Heart left ventricle (tissue), 16 donors: Measurements from ENCODE around the gene PARP9. TPM values are rescaled to one million over a fixed set of nuclear protein-coding genes. Genes with fewer than 3 reads are reported as not detected.
A peak's percentile ranks its signal among the peaks of the same experiment; 100 is the strongest.

Experiments used
- ATAC-seq, 4 donors: fragments of 200-7000 bp; cut with Tn5 transposase; one replicate each; pipeline ENCODE4 v1.9.1; 2020 to 2022; ENCODE audit warnings: moderate library complexity in 4 of 4, mild to moderate bottlenecking in 3 of 4, moderate number of reproducible peaks in 1 of 4
- DNase-seq, 5 donors: peaks; one replicate each; pipeline ENCODE4 v3.0.0-alpha.2; 2020
- H3K27ac ChIP-seq, 12 donors: fragments of 200-600 bp; sonication (generic) in 4 of 12; one replicate each; pipeline versions ENCODE4 v1.5.0 to v1.8.0; 2016 to 2022; ENCODE audit warnings: mild to moderate bottlenecking in 2 of 12
- H3K27me3 ChIP-seq, 9 donors: fragments of 200-600 bp; sonication (generic) in 2 of 9; one replicate each; pipeline versions ENCODE4 v1.5.1 to v1.8.0; 2016 to 2022; ENCODE audit warnings: mild to moderate bottlenecking in 3 of 9
- H3K36me3 ChIP-seq, 9 donors: fragments of 200-600 bp; sonication (generic) in 2 of 9; one replicate each; pipeline versions ENCODE4 v1.5.0 to v1.8.0; 2018 to 2022; ENCODE audit warnings: mild to moderate bottlenecking in 2 of 9
- H3K4me1 ChIP-seq, 12 donors: fragments of 200-600 bp; sonication (generic) in 4 of 12; one replicate each; pipeline versions ENCODE4 v1.5.0 to v1.8.0; 2016 to 2022; ENCODE audit warnings: mild to moderate bottlenecking in 3 of 12
- H3K4me3 ChIP-seq, 12 donors: fragments of 200-600 bp; sonication (generic) in 4 of 12; one replicate each; pipeline versions ENCODE4 v1.5.0 to v1.8.0; 2017 to 2022; ENCODE audit warnings: mild to moderate bottlenecking in 9 of 12, moderate library complexity in 4 of 12
- H3K9me3 ChIP-seq, 12 donors: fragments of 200-600 bp; sonication (generic) in 4 of 12; one replicate each; pipeline versions ENCODE4 v1.5.0 to v1.8.0; 2016 to 2022; ENCODE audit warnings: mild to moderate bottlenecking in 1 of 12
- CTCF ChIP-seq, 12 donors: fragments of 200-600 bp; sonication (generic) in 4 of 12; IDR thresholded peaks; one replicate each; pipeline versions ENCODE4 v1.5.0 to v1.8.0; 2018 to 2022; ENCODE audit warnings: antibody characterized with exemption in 12 of 12, mild to moderate bottlenecking in 5 of 12
- POLR2A ChIP-seq, 2 donors: fragments of 450-650 bp; IDR thresholded peaks; one replicate each; pipeline ENCODE4 v1.6.1; 2017; ENCODE audit warnings: antibody characterized with exemption in 2 of 2, mild to moderate bottlenecking in 2 of 2, moderate library complexity in 2 of 2
- WGBS, 4 donors: extraction: QIAGEN DNeasy Blood & Tissue Kit in 2 of 4; methylation state at CpG; one replicate each; pipeline versions ENCODE4 v1.1.5 to v1.1.7; 2013 to 2018; 5-methylcytosine and 5-hydroxymethylcytosine counted together
- intact Hi-C, 10 donors: fragments of 100-400 bp; cut with DNase I; formaldehyde crosslinking; loops; one replicate each; pipeline versions ENCODE4 v1.11.1 to v1.14.2; 2022
- polyA plus RNA-seq, 2 donors: library from polyadenylated mRNA; stranded (reverse); fragments of 200-250 nt; gene quantifications; one replicate each; pipeline ENCODE4 v1.2.3, GENCODE V29; 2013
- total RNA-seq, 9 donors: library from RNA; depleted of rRNA in 2 of 9; stranded (reverse); fragments of >200 nt in 2 of 9; fragmentation: NEBNext Ultra II Directional in 3 of 9; extraction: Animal tissue kit (Norgen Biotek cat#: 25700) in 3 of 9; gene quantifications; one replicate each; pipeline versions ENCODE4 v1.1.0 to v1.2.4, GENCODE V29; 2016 to 2023
- donor health status: ischemic (EF 13 %, LVEDD 7.1; RV severe dilation, severe dysfunction).
- donor health status: healthy with polysubstance abuse.
- donor health status: DM: no; HTN: yes; CAD: no.
- donor health status: DM: no; HTN: no; CAD: no.
- donor health status: ischemic (EF 25% LVEDD 6.9; RV normal size, moderate dysfunction).
- donor health status: ischemic (EF 25% LVEDD 5.7; RV mildly dilated, moderate dysfunction).
- donor health status: healthy.
- donor health status: DM: yes; HTN: yes; CAD: no.
- donor health status: ischemic (EF 35%, LVEDD 5.7; RV mildly dilated, moderate dysfunction).
- donor health status: nonischemic (EF 11% LVEDD 7.7; RV severe dilation, severe dysfunction).
- donor health status: DM: yes; HTN: yes; CAD: no.
- donor health status: PGD.
- donor health status: ischemic (EF 29% LVEDD 5.4; RV normal size, mild dysfunction).
- donor health status: nonischemic (EF 23%, LVEDD 6.1; RV moderate dilation, normal function).

Gene PARP9
- total and polyA plus RNA-seq, 11 donors: 8.2 to 73.0 (median 14.9) TPM

GRCh38 chr3:122608916-122609315, 44.8 kb upstream of the PARP9 start:
- DNase-seq: no peak
- intact Hi-C loops: no loop called here
- Histone ChIP-seq H3K27ac (peak overlapping the region in 1 of 12 donors; percentile 69), H3K9me3 (no peaks in the 10 kb centered on the region), H3K36me3 (no peaks in the 10 kb centered on the region), H3K4me3 (no peak overlapping the region), H3K4me1 (peaks cover 0 to 14% (median 0%) of the 10 kb centered on the region in 12 donors), H3K27me3 (no peaks in the 10 kb centered on the region)
- TF ChIP-seq POLR2A (IDR thresholded peaks at IDR 0.05) (no peak), CTCF (IDR thresholded peaks at IDR 0.05) (no peak)
- ATAC-seq: no peak
- 92 to 99% (median 93%) methylated on average over 1 of the region's 1 CpG for WGBS, 4 donors

- no peak for TF ChIP-seq CTCF (IDR thresholded peaks at IDR 0.05)
- no peak for TF ChIP-seq POLR2A (IDR thresholded peaks at IDR 0.05)
- DNase-seq (no peak), ATAC-seq (no peak)
- intact Hi-C loops: no loop called here
- Histone ChIP-seq H3K4me1 (peaks cover 0 to 14% (median 0%) of the 10 kb centered on the region in 12 donors), H3K9me3 (no peaks in the 10 kb centered on the region), H3K36me3 (no peaks in the 10 kb centered on the region), H3K27me3 (no peaks in the 10 kb centered on the region), H3K4me3 (no peak overlapping the region), H3K27ac (no peak overlapping the region)
- WGBS, 4 donors: 45 to 61% (median 51%) methylated on average over 4 of the region's 4 CpGs
These were observed 42.2 kb upstream of the PARP9 start for GRCh38 chr3:122606330-122606729.

- no peaks in the 10 kb centered on the region for H3K9me3 ChIP-seq
- no peaks in the 10 kb centered on the region for H3K4me1 ChIP-seq
- WGBS, 4 donors: 81 to 87% (median 83%) methylated on average over 2 of the region's 2 CpGs
- no peak overlapping the region for H3K27ac ChIP-seq
- H3K27me3 ChIP-seq: no peaks in the 10 kb centered on the region
- intact Hi-C loops: no loop called here
- TF ChIP-seq CTCF (IDR thresholded peaks at IDR 0.05): no peak
- TF ChIP-seq POLR2A (IDR thresholded peaks at IDR 0.05): no peak
- H3K4me3 ChIP-seq: no peak overlapping the region
- no peaks in the 10 kb centered on the region for H3K36me3 ChIP-seq
- ATAC-seq: no peak
- no peak for DNase-seq
These were observed 39.0 kb upstream of the PARP9 start for GRCh38 chr3:122603056-122603455.

GRCh38 chr3:122602011-122602710, 38.1 kb upstream of the PARP9 start:
- TF ChIP-seq POLR2A (IDR thresholded peaks at IDR 0.05) (no peak), CTCF (IDR thresholded peaks at IDR 0.05) (no peak)
- intact Hi-C loops: no loop called here
- WGBS, 4 donors: 63 to 73% (median 69%) methylated on average over 5 of the region's 5 CpGs
- Histone ChIP-seq H3K36me3 (no peaks in the 10 kb centered on the region), H3K27ac (no peak overlapping the region), H3K4me1 (no peaks in the 10 kb centered on the region), H3K27me3 (no peaks in the 10 kb centered on the region), H3K9me3 (no peaks in the 10 kb centered on the region), H3K4me3 (no peak overlapping the region)
- DNase-seq: no peak
- no peak for ATAC-seq
